C4-2B (cell line): Measurements from ENCODE around the gene PDE8B.
A peak's percentile ranks its signal among the peaks of the same experiment; 100 is the strongest.

Experiments used
- H3K27ac ChIP-seq: fragments of 450-650 bp; 2 replicates; pipeline ENCODE4 v1.5.1; 2017
- ZFX ChIP-seq: fragments of 450-650 bp; IDR thresholded peaks from 2 replicates; pipeline ENCODE4 v1.6.1; 2017
- TF ChIP-seq, protein P1 (sequence below): fragments of 450-650 bp; conservative IDR thresholded peaks from 2 replicates; pipeline ENCODE4 v1.5.1; 2017; ENCODE audit warnings: mild to moderate bottlenecking

Gene PDE8B

DNA sequence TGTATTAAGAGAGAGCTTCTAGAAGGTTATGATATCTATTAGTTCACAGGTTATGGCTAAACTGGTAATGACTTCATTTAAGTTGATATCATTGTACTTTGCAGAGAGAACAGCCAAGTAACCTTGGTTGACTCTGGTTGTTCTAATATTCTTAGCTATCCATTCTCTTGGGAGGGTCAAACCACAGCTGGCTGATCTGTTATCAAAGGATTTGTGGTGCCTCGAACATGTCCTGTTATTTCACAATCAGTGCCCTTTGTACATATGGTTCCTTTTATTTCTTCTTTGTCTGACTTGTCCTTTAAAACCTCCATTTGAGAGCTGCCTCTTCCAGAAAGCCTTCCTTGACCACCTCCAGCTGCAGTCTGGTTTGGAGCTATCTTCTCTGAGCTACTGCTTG is 61.7 kb downstream of the PDE8B start:
- TF ChIP-seq, protein P1, sequence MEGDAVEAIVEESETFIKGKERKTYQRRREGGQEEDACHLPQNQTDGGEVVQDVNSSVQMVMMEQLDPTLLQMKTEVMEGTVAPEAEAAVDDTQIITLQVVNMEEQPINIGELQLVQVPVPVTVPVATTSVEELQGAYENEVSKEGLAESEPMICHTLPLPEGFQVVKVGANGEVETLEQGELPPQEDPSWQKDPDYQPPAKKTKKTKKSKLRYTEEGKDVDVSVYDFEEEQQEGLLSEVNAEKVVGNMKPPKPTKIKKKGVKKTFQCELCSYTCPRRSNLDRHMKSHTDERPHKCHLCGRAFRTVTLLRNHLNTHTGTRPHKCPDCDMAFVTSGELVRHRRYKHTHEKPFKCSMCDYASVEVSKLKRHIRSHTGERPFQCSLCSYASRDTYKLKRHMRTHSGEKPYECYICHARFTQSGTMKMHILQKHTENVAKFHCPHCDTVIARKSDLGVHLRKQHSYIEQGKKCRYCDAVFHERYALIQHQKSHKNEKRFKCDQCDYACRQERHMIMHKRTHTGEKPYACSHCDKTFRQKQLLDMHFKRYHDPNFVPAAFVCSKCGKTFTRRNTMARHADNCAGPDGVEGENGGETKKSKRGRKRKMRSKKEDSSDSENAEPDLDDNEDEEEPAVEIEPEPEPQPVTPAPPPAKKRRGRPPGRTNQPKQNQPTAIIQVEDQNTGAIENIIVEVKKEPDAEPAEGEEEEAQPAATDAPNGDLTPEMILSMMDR: no peak
- TF ChIP-seq ZFX: no peak
- no peak overlapping the region for H3K27ac ChIP-seq

GRCh38 chr5:77277759-77278158 is 67.3 kb downstream of the PDE8B start:
- H3K27ac ChIP-seq: no peak overlapping the region
- no peak for TF ChIP-seq ZFX
- TF ChIP-seq, protein P1: no peak

DNA sequence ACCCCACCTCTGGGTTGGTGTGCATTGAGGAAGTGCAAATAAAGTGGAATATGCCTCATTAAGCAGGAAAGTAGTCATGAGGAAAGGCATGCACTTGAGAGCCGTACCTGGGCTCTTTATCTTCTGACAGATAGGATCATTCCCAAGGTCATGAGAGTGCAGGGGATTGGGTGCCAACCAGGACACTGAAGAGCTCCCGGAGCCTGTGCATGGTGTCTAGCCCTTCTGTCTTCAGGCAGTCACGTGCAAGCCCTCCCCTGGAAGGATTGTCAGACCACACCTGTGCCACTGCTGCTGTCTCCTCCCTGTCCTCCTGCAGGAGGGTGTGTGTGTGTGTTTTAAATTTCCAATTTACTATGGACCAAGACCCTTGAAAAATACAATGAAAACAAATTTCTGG is 69.6 kb downstream of the PDE8B start:
- H3K27ac ChIP-seq: no peak overlapping the region
- TF ChIP-seq ZFX: no peak
- TF ChIP-seq, protein P1: no peak

DNA sequence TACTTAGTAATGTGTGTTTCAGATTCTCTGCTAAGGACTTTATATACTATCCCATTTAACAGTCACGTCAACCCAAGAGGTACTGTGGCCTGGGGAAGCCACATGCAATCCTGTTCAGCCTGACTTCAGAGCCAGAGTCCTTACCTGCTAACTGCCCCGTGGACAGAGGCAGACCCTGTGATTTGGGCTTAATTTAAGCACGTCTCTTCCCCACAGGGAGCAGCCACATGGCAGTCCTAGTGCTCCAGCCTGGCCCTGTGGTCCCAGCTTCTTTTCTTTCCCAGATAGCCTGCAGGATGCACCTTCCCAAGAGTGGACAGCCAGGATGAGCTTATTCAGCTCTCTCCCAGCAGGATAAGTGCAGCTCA is 71.5 kb downstream of the PDE8B start:
- peak overlapping the region; percentile 37 for H3K27ac ChIP-seq
- no peak for TF ChIP-seq ZFX
- TF ChIP-seq, protein P1: no peak

- no peak for TF ChIP-seq ZFX
- TF ChIP-seq, protein P1: peak; percentile 37
- peak overlapping the region; percentile 37 for H3K27ac ChIP-seq
Observed at GRCh38 chr5:77282337-77283027, 72.0 kb downstream of the PDE8B start.

GRCh38 chr5:77285251-77285841 is 74.9 kb downstream of the PDE8B start:
- TF ChIP-seq, protein P1: no peak
- TF ChIP-seq ZFX: no peak
- H3K27ac ChIP-seq: no peak overlapping the region

DNA sequence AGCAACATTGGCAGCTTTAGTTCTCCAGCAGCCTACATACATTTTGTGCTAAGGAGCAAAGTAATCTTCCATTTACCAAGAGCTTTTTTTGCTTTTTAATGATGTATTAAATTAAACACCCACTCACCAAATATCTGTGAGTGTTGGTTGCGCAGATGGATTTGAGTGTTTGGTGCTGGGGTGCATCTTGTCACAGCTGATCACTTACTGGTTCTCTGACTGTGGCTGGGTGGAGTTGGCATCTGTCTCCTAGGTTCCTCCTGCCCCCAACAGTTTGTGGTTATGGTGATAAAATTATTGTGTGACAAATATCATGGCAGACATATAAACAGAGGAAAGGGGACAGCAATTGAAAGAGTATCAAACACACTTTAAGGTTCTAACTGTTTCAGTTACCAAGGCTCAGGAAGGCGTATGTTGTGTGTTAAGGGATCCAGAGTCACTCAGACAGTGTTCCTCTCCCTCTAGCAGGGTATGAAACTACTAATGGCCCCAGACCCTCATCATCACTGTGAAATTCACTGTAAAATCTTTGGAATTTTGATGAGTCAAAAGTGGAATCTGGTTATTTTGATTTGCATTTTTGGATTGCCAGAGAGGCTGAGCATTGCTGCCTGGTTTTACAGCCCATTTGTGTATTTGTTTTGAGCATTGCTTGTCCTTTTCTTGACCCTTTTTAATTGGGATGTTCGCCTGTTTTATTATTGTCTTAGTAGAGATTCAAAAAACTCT is 81.7 kb downstream of the PDE8B start:
- TF ChIP-seq ZFX: no peak
- TF ChIP-seq, protein P1: no peak
- H3K27ac ChIP-seq: no peak overlapping the region
